Thyroid gland (tissue), 4 donors: ENCODE data around the gene KIAA2012.

ENCODE experiments used
- POLR2A ChIP-seq, 2 donors: fragments of 450-650 bp; IDR thresholded peaks; one replicate each; pipeline ENCODE4 v1.6.1; 2017; ENCODE audit warnings: antibody characterized with exemption in 2 of 2, mild to moderate bottlenecking in 2 of 2, moderate library complexity in 1 of 2
- TF ChIP-seq, protein P1 (sequence below), 6 experiments: fragments of 200-600 bp in 3 of 6; fragments of 450-650 bp in 3 of 6; sonication (generic) in 3 of 6; IDR thresholded peaks; one replicate each; pipeline ENCODE4 v1.5.1; 2016 to 2019; ENCODE audit warnings: antibody characterized with exemption in 6 of 6, mild to moderate bottlenecking in 2 of 6, inconsistent platforms in 1 of 6, moderate library complexity in 1 of 6

GRCh38 chr2:202069170-202070067 is 3.6 kb upstream of the KIAA2012 start:
- TF ChIP-seq, protein P1, sequence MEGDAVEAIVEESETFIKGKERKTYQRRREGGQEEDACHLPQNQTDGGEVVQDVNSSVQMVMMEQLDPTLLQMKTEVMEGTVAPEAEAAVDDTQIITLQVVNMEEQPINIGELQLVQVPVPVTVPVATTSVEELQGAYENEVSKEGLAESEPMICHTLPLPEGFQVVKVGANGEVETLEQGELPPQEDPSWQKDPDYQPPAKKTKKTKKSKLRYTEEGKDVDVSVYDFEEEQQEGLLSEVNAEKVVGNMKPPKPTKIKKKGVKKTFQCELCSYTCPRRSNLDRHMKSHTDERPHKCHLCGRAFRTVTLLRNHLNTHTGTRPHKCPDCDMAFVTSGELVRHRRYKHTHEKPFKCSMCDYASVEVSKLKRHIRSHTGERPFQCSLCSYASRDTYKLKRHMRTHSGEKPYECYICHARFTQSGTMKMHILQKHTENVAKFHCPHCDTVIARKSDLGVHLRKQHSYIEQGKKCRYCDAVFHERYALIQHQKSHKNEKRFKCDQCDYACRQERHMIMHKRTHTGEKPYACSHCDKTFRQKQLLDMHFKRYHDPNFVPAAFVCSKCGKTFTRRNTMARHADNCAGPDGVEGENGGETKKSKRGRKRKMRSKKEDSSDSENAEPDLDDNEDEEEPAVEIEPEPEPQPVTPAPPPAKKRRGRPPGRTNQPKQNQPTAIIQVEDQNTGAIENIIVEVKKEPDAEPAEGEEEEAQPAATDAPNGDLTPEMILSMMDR (IDR thresholded peaks at IDR 0.05): no peak
- no peak for TF ChIP-seq POLR2A (IDR thresholded peaks at IDR 0.05)
